ENCODE results near the gene MPST. TPM values are rescaled to one million over a fixed set of nuclear protein-coding genes. Genes with fewer than 3 reads are reported as not detected.
A peak's percentile ranks its signal among the peaks of the same experiment; 100 is the strongest.

Gene MPST
- total RNA-seq, 2 experiments from 2014 or later = 28.5 to 33.6 TPM

- ATAC-seq (peak; percentile 20), DNase-seq (peak; percentile 89)
- no peaks in the 10 kb centered on the region for H3K36me3 Mint-ChIP-seq (ENCODE audit: low read depth)
- peak overlapping the region; percentile 99 for H3K27ac Mint-ChIP-seq
- CTCF ChIA-PET = interaction anchor here (0.8 to 5.2 kb wide), 21 partner anchors 10 to 222 kb away, joined by 3 to 135 read pairs (median 5); partner anchors contain the start of genes IL2RB and KCTD17
- no peaks in the 10 kb centered on the region for H3K9me3 Mint-ChIP-seq (ENCODE audit: insufficient read depth)
- H3K4me1 Mint-ChIP-seq (ENCODE audit: low read depth) = peaks cover 69% of the 10 kb centered on the region
- H3K4me3 Mint-ChIP-seq = peak overlapping the region; percentile 72
- POLR2A ChIA-PET = interaction anchor here (0.6 to 1.0 kb wide), 5 partner anchors 44 to 116 kb away, joined by 3 to 11 read pairs (median 4); partner anchors contain the start of gene IL2RB
- H3K27me3 Mint-ChIP-seq (ENCODE audit: low read depth) = no peaks in the 10 kb centered on the region
Observed at GRCh38 chr22:37077802-37078448, 58.4 kb downstream of the MPST start.

- DNase-seq (peak; percentile 41), ATAC-seq (peak; percentile 7)
- peaks cover 81% of the 10 kb centered on the region for H3K4me1 Mint-ChIP-seq (ENCODE audit: low read depth)
- H3K4me3 Mint-ChIP-seq = peak overlapping the region; percentile 72
- peak overlapping the region; percentile 99 for H3K27ac Mint-ChIP-seq
- H3K36me3 Mint-ChIP-seq (ENCODE audit: low read depth) = no peaks in the 10 kb centered on the region
- ChIA-PET CTCF (interaction anchor here (0.7 to 5.2 kb wide), 24 partner anchors 9 to 303 kb away, joined by 3 to 135 read pairs (median 4); partner anchors contain the start of genes IFT27, IL2RB and KCTD17), POLR2A (interaction anchor here (0.7 to 3.9 kb wide), 19 partner anchors 9 to 303 kb away, joined by 3 to 99 read pairs (median 5); partner anchors contain the start of genes IL2RB and RAC2)
- H3K9me3 Mint-ChIP-seq (ENCODE audit: insufficient read depth) = no peaks in the 10 kb centered on the region
- H3K27me3 Mint-ChIP-seq (ENCODE audit: low read depth) = no peaks in the 10 kb centered on the region
Observed at GRCh38 chr22:37079158-37079557, 59.6 kb downstream of the MPST start.

Other genes starting within 250 kb of the MPST start
- 10 to 100 TPM; 26.5 to 27.2 TPM for gene IFT27, start 243.6 kb upstream of the MPST start, total RNA-seq
- not detected for gene PVALB, start 202.7 kb upstream of the MPST start, total RNA-seq
- gene NCF4, start 158.7 kb upstream of the MPST start, total RNA-seq = 10 to 100 TPM; 44.1 to 48.2 TPM
- gene CSF2RB, start 106.1 kb upstream of the MPST start, total RNA-seq = 1 to 10 TPM; 1.4 TPM
- 1 to 10 TPM; 8.3 to 9.4 TPM for gene TST, start 295 bp upstream of the MPST start, total RNA-seq
- 10 to 100 TPM; 34.3 to 35.9 TPM for gene KCTD17, start 32.0 kb downstream of the MPST start, total RNA-seq
- gene TMPRSS6, start 90.0 kb downstream of the MPST start, total RNA-seq = 1 to 10 TPM; 1.1 TPM
- gene IL2RB, start 130.2 kb downstream of the MPST start, total RNA-seq = 100 to 1,000 TPM; 202 to 213 TPM
- 1 to 10 TPM; 6.1 to 6.2 TPM for gene C1QTNF6, start 168.5 kb downstream of the MPST start, total RNA-seq
- gene SSTR3, start 192.7 kb downstream of the MPST start, total RNA-seq = 1 to 10 TPM; 3.5 to 3.6 TPM
- gene RAC2, start 224.5 kb downstream of the MPST start, total RNA-seq = 1,000 to 10,000 TPM; 1,167 to 1,252 TPM